ENCODE data around the gene IFT27.
"Not testable (repeated sequence)": the region's sequence is repeated elsewhere in the genome, so short reads cannot be mapped to it uniquely, and the experiment has no call there.

The IFT27 gene

DNA sequence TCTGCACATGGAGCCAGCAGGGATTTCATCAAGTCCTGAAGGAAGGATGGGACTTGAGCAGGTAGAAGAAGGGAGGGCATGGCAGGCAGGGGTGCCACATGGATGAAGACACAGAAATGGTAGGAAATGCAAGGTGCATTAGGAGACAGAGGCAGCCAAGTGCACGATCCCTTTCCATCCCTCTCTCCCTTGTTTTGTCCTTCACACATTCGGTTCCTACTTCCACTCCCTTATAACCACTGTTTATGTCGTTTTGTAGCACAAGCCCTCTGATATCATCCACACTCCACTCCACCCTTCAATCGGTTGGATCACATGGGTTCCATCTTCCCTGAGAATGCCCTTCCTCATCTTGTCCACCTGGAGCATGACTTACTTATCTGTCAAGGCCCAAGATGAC, 35.2 kb downstream of the IFT27 start:
- peaks cover 9% of the 10 kb centered on the region; the same call in 1 of the 2 replicates for H3K27me3 ChIP-seq (ENCODE audit: low read depth)
- H3K4me1 ChIP-seq: peaks cover 6% of the 10 kb centered on the region
- no peak for DNase-seq (ENCODE audit: low spot score in 2 of 2)
- H3K4me3 ChIP-seq: no peak overlapping the region
- in situ Hi-C loops (cut with MboI; ENCODE audit: low sequenced_read_pairs): no loop called here
- H3K9me3 ChIP-seq: no peaks in the 10 kb centered on the region
- H3K36me3 ChIP-seq (replicated peaks): no peaks in the 10 kb centered on the region

DNA sequence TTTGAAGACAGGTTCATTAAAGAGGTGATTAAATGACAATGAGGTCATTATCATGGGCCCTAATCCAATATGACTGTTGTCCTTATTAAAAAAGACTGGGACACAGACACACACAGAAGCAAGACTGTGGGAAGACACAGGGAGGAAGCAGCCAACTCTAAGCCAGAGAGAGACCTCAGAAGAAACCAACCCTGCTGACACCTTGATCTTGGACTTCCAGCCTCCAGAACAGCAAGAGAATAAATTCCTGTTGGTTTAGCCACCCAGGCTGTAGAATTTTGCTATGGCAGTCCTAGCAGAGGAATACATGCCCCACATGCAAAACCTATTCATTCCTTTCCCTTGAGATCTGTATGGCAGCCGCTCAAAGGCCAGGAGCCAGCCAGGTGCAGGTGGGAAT, 36.7 kb downstream of the IFT27 start:
- Histone ChIP-seq H3K36me3 (replicated peaks) (no peaks in the 10 kb centered on the region), H3K27me3 (ENCODE audit: low read depth) (no peaks in the 10 kb centered on the region; the same call in 1 of the 2 replicates), H3K4me1 (peaks cover 6% of the 10 kb centered on the region), H3K4me3 (no peak overlapping the region), H3K9me3 (no peaks in the 10 kb centered on the region)
- in situ Hi-C loops (cut with MboI; ENCODE audit: low sequenced_read_pairs): no loop called here
- no peak for DNase-seq (ENCODE audit: low spot score in 2 of 2)

DNA sequence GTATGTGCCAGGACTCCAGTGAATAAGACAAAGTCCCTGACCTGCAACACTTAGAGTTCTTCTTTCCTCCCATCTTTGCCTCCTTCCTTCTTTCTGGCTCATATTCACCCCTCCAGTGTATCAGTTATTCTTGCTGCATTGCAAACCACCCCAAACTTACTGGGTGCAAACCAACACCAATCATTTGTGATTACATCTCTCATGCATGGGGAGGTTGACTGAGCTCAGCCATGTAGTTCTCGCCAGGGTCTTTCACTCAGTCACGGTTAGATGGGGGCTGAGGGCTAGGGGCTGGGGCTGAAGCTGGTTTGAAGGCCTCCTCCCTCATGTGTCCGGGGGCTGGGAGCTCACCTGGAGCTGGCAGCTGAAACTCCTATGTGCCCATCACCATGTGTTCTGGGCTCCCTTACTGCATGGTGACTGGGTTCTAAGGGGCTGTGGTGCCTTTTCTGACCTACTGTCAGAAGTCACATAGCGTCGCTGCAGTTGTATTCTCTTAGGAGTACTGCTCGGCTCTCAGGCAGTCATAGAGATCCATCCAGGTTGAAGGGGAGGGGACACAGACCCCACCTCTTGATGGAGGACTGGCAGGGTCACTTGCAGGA, 37.4 kb downstream of the IFT27 start:
- H3K4me3 ChIP-seq: no peak overlapping the region
- no peak for DNase-seq (ENCODE audit: low spot score in 2 of 2)
- no peaks in the 10 kb centered on the region for H3K9me3 ChIP-seq
- H3K36me3 ChIP-seq (replicated peaks): no peaks in the 10 kb centered on the region
- peaks cover 6% of the 10 kb centered on the region for H3K4me1 ChIP-seq
- peaks cover 2% of the 10 kb centered on the region; the same call in 1 of the 2 replicates for H3K27me3 ChIP-seq (ENCODE audit: low read depth)
- in situ Hi-C loops (cut with MboI; ENCODE audit: low sequenced_read_pairs): no loop called here

DNA sequence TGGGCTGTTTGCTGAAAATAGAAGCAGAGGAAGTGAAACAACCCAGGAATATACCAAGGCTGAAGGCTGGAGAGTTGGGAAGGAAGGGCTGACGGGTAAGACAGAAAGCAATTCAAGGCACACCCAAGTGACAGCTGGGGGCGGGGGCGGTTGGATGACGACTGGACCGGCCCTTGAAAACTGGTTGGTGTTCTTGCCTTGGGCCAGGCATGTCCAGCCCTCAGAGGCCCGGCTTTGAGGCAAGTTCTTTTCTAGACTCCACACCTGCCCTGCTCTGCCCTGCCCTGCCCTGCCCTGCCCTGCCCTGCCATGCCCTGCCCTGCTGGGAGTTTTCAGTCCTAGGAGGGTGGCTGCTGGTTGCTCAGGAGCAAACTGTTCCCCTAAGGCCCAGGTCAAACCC, 38.1 kb downstream of the IFT27 start:
- no peaks in the 10 kb centered on the region for H3K9me3 ChIP-seq
- H3K4me1 ChIP-seq: peaks cover 6% of the 10 kb centered on the region
- no peak overlapping the region for H3K4me3 ChIP-seq
- DNase-seq (ENCODE audit: low spot score in 2 of 2): no peak
- H3K27me3 ChIP-seq (ENCODE audit: low read depth): peaks cover 9% of the 10 kb centered on the region; the same call in 1 of the 2 replicates
- in situ Hi-C loops (cut with MboI; ENCODE audit: low sequenced_read_pairs): no loop called here
- H3K36me3 ChIP-seq (replicated peaks): no peaks in the 10 kb centered on the region

DNA sequence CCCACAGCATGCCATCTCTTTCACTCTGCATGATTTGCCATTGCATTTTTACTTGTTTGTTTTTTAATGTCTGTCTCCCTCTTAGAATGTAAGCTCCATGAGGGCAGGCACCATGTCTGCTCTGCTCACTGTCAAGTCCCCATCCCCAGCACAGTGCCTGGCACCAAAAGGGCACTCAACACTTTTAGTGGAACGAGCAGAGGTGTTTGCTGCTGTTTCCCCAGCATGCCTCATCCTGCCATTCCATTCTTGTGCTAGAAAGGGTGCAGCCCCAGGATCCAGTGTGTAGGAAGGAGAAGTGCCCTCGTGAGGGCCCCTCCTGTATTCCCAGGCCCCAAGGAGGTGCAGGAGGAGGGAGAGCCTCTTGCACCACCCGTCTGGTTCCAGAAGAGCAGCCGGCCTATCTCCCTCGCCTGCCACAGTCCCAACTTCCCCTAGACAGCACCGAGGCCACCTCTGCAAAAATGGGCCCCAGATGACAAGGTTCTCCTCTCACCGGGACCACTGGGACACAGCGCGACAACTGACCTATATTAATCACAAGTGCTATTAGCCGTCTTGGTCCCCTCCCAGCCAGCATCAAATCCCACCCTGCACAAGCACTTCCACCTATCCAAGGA, 39.1 kb downstream of the IFT27 start:
- Histone ChIP-seq H3K4me1 (peaks cover 6% of the 10 kb centered on the region), H3K27me3 (ENCODE audit: low read depth) (peaks cover 9% of the 10 kb centered on the region), H3K9me3 (no peaks in the 10 kb centered on the region), H3K36me3 (replicated peaks) (no peaks in the 10 kb centered on the region), H3K4me3 (no peak overlapping the region)
- no peak for DNase-seq (ENCODE audit: low spot score in 2 of 2)
- in situ Hi-C loops (cut with MboI; ENCODE audit: low sequenced_read_pairs): no loop called here

DNA sequence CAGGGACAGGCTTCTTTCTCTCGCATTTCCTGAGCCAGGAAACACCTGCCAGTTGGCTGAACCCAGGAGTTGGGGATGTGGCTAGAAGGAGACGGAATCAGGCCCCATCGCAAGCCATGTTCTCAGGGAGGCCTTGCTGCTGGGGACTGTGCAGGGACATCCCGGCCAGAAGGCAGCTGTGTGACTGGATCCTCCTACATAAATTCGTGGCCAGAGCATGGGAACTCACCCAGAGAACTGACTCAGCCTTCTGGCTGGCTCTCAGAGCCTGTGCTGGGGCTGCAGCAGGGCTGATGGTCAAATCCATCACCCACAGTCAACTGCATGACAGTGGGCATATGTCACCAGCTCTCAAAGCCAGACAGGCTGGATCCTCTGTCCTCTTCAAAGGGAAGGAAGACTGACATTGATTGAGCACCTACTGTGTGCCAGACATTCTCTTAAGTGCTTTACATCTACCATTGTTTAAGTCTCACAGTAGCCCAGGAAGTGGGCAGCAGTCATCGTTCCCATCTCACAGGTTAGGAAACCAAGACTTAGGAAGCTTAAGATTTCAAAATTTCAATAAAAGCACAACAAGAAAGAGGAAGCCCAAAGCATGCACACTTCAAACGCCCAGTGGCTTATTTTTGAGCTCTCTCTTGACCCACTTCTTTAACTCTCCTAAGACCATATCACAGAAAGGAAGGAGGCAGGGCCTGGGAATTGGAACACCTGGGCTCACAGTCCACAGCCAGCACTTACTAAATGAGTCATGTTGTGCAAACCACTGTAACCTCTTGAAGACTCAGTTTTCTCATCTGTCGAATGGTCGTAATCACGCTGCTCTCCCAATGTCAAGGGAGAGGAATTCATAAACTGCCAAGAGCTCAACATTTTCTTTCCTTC, 41.5 kb downstream of the IFT27 start:
- Histone ChIP-seq H3K36me3 (replicated peaks) (no peaks in the 10 kb centered on the region), H3K4me3 (no peak overlapping the region), H3K9me3 (no peaks in the 10 kb centered on the region), H3K27me3 (ENCODE audit: low read depth) (peaks cover 11% of the 10 kb centered on the region), H3K4me1 (no peaks in the 10 kb centered on the region)
- DNase-seq (ENCODE audit: low spot score in 2 of 2): no peak
- in situ Hi-C loops (cut with MboI; ENCODE audit: low sequenced_read_pairs): no loop called here

DNA sequence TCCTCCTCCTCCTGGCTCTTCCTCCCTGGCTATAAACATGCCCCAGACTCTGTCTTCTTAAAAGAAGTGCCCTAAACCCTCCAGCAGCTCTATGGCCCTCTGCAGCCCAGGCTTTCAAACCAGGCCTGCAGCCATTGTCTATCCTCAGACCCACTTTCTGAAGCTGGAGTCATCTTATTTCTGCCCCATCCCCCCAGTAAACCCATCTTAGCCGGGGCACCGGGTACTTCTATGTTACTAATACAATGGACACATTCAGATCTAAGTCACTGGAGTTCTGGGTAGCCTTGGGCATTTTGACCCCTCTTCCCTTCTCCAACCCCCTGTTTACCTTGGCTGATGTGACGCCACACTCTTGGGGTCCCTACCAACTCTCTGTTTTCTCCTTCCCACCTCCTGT, 42.6 kb downstream of the IFT27 start:
- H3K4me1 ChIP-seq: no peaks in the 10 kb centered on the region
- H3K4me3 ChIP-seq: no peak overlapping the region
- H3K27me3 ChIP-seq (ENCODE audit: low read depth): peaks cover 15% of the 10 kb centered on the region
- no peak for DNase-seq (ENCODE audit: low spot score in 2 of 2)
- no peaks in the 10 kb centered on the region for H3K9me3 ChIP-seq
- H3K36me3 ChIP-seq (replicated peaks): no peaks in the 10 kb centered on the region
- in situ Hi-C loops (cut with MboI; ENCODE audit: low sequenced_read_pairs): no loop called here

DNA sequence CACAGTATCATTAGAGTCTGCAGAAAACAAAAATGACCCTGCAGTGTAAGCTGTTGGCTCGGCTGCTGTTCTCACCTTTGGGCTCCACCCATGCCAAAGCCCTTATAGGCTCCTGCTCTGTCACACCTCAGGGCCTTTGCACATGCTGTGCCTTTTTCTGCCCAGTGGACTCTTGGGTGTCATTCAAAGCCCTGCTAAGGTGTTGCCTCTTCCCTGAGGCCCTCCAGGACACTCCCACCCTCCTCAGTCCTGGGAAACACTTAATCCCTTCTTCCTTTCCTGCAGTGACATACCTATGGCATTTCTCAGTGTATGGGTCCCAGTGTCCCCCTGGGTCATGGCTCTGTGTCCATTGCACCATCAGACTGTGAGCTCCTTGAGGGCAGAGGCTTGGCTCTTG, 43.3 kb downstream of the IFT27 start:
- in situ Hi-C loops (cut with MboI; ENCODE audit: low sequenced_read_pairs): no loop called here
- Histone ChIP-seq H3K9me3 (no peaks in the 10 kb centered on the region), H3K4me1 (no peaks in the 10 kb centered on the region), H3K36me3 (replicated peaks) (no peaks in the 10 kb centered on the region), H3K27me3 (ENCODE audit: low read depth) (peaks cover 19% of the 10 kb centered on the region), H3K4me3 (no peak overlapping the region)
- DNase-seq (ENCODE audit: low spot score in 2 of 2): no peak

DNA sequence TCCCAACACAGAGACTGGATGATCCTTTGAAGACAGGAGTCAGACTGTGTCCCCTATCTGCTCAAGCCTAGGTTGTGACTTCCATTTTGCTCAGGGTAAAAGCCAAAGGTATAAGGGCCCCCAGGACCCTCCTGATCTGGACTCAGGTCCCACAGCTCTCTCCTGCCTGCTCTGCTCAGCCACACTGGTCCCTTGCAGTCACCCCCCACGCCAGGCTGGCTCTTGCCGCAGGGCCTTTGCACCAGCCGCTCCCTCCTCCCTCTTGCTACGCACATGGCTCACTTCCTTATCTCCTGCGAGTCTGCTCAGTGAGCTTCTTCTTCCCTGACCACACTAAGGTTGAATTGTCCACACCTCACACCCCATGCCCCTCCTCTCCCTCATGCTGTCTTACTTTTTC, 44.0 kb downstream of the IFT27 start:
- Histone ChIP-seq H3K36me3 (replicated peaks) (no peaks in the 10 kb centered on the region), H3K4me1 (no peaks in the 10 kb centered on the region), H3K27me3 (ENCODE audit: low read depth) (peaks cover 23% of the 10 kb centered on the region), H3K9me3 (no peaks in the 10 kb centered on the region), H3K4me3 (no peak overlapping the region)
- in situ Hi-C loops (cut with MboI; ENCODE audit: low sequenced_read_pairs): no loop called here
- no peak for DNase-seq (ENCODE audit: low spot score in 2 of 2)

DNA sequence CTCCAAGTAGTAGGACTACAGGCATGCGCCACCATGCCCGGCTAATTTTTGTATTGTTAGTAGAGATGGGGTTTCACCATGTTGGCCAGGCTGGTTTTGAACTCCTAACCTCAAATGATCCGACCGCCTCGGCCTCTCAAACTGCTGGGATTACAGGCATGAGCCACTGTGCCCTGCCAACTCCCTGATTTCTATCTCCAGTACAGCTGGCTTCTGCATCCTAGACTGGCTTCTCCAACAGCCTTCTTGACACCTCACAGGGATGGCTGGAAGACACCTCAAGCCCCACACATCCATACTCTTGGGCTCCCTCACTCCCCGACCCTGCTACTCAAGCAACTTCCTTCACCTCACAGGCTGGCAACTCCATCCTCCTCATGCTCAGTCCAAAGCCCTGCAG, 44.6 kb downstream of the IFT27 start:
- in situ Hi-C loops (cut with MboI; ENCODE audit: low sequenced_read_pairs); H3K4me3 ChIP-seq; H3K4me1 ChIP-seq; DNase-seq (ENCODE audit: low spot score in 2 of 2); H3K36me3 ChIP-seq (replicated peaks); H3K9me3 ChIP-seq: not testable (repeated sequence)
- H3K27me3 ChIP-seq (ENCODE audit: low read depth): peaks cover 25% of the 10 kb centered on the region

DNA sequence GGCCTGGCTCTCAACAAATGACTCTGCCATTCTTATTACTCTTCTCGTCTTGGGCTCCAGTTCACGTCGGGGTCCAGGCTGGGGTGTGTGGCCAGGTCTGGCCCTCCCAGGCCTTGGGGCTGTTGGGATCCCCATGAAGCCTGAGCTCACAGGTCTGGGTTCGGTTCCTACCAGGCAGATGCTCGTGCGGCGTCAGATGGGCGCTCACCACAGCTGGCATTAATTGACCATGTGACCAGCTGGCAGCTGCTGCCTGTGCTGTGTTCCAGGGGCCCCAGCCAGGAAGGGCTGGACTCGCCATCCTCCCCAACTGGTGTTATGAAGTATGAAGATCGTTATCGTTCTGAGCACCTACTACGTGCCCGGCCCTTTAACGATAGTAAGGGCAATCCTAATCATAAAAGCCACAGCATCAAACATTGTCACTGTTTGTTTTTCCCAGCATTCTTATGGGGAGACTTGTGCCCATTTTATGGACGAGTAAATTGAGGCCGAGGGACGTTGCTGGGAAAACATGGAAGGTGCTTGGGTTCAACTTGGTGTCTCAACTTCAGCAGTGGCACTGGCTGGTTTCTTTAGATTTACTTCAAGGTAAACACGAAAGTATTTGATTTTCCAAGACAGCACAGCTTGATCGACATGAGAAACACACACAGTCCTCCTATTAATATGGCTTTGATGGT, 45.6 kb downstream of the IFT27 start:
- Histone ChIP-seq H3K4me1 (no peaks in the 10 kb centered on the region), H3K4me3 (no peak overlapping the region), H3K36me3 (replicated peaks) (no peaks in the 10 kb centered on the region), H3K9me3 (no peaks in the 10 kb centered on the region), H3K27me3 (ENCODE audit: low read depth) (peaks cover 27% of the 10 kb centered on the region)
- in situ Hi-C loops (cut with MboI; ENCODE audit: low sequenced_read_pairs): no loop called here
- DNase-seq (ENCODE audit: low spot score in 2 of 2): no peak

DNA sequence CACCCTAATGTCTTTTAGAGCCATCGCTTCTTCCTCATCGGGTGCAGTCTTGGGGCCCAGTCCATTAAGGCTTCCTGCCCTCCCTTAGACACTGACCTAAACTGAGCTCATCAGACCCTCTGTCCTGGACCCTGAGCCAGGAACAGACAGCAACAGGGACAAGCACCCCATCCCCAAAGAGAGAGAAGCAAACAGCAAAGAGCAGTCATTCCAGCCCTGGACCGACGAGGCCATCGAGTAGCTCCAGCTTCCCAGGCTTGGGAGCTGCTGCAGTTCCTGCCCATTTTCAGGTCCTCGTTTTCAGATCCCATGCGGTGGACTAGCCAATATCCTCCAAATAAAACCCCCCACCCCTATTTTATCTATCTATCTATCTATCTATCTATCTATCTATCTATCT, 46.6 kb downstream of the IFT27 start:
- Histone ChIP-seq H3K4me1 (no peaks in the 10 kb centered on the region), H3K27me3 (ENCODE audit: low read depth) (peaks cover 27% of the 10 kb centered on the region), H3K4me3 (no peak overlapping the region), H3K9me3 (no peaks in the 10 kb centered on the region), H3K36me3 (replicated peaks) (no peaks in the 10 kb centered on the region)
- in situ Hi-C loops (cut with MboI; ENCODE audit: low sequenced_read_pairs): no loop called here
- DNase-seq (ENCODE audit: low spot score in 2 of 2): no peak

DNA sequence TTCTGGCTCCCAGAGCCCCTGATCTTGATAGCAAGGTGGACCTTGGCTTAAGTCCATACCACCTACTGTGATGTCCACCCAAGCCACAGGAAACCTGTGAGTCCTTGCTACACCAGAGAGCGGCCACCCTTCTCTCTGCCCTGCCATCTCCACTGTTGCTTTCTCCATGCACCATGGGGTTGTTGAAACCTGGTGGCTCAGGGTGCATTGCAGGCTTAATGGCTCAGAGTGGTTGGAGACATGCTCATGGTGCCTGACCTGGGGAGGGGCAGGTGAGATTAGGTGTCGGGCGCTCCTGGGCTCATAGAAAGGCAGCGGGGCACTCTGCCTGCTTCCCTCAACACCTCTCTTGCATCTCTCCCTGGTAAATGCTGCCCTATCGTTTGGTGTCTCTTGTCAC, 47.4 kb downstream of the IFT27 start:
- Histone ChIP-seq H3K4me1 (no peaks in the 10 kb centered on the region), H3K27me3 (ENCODE audit: low read depth) (peaks cover 24% of the 10 kb centered on the region), H3K4me3 (no peak overlapping the region), H3K36me3 (replicated peaks) (no peaks in the 10 kb centered on the region), H3K9me3 (no peaks in the 10 kb centered on the region)
- in situ Hi-C loops (cut with MboI; ENCODE audit: low sequenced_read_pairs): no loop called here
- DNase-seq (ENCODE audit: low spot score in 2 of 2): no peak
